Measurements from ENCODE around the gene RIPOR2.

Gene RIPOR2

GRCh38 chr6:24840187-24840586 lies 95.6 kb downstream of the RIPOR2 start:
- no peak for DNase-seq

GRCh38 chr6:24838994-24839393 lies 96.8 kb downstream of the RIPOR2 start:
- DNase-seq = no peak

GRCh38 chr6:24838081-24838480 lies 97.7 kb downstream of the RIPOR2 start:
- no peak for DNase-seq

- no peak for DNase-seq
Measured at GRCh38 chr6:24836109-24836508, 99.7 kb downstream of the RIPOR2 start.

GRCh38 chr6:24833711-24834386 lies 101.9 kb downstream of the RIPOR2 start:
- no peak for DNase-seq

GRCh38 chr6:24832794-24833193 lies 103.0 kb downstream of the RIPOR2 start:
- no peak for DNase-seq

GRCh38 chr6:24831771-24832716 lies 103.7 kb downstream of the RIPOR2 start:
- no peak for DNase-seq

- DNase-seq = no peak
Measured at GRCh38 chr6:24829657-24830056, 106.1 kb downstream of the RIPOR2 start.

GRCh38 chr6:24827970-24828369 lies 107.8 kb downstream of the RIPOR2 start:
- no peak for DNase-seq

- no peak for DNase-seq
Measured at GRCh38 chr6:24827162-24827561, 108.6 kb downstream of the RIPOR2 start.

GRCh38 chr6:24825130-24825630 lies 110.6 kb downstream of the RIPOR2 start:
- no peak for DNase-seq

GRCh38 chr6:24824142-24824938 lies 111.4 kb downstream of the RIPOR2 start:
- DNase-seq = no peak

- no peak for DNase-seq
Measured at GRCh38 chr6:24823185-24823584, 112.6 kb downstream of the RIPOR2 start.

GRCh38 chr6:24822696-24823095 lies 113.1 kb downstream of the RIPOR2 start:
- DNase-seq = no peak

- no peak for DNase-seq
Measured at GRCh38 chr6:24821860-24822444, 113.8 kb downstream of the RIPOR2 start.

- DNase-seq = no peak
Measured at GRCh38 chr6:24818346-24818745, 117.4 kb downstream of the RIPOR2 start.

- no peak for DNase-seq
Measured at GRCh38 chr6:24809728-24810127, 126.0 kb downstream of the RIPOR2 start.

- DNase-seq = no peak
Measured at GRCh38 chr6:24807584-24807983, 128.2 kb downstream of the RIPOR2 start.

GRCh38 chr6:24802271-24803059 lies 133.3 kb downstream of the RIPOR2 start:
- no peak for DNase-seq

- no peak for DNase-seq
Measured at GRCh38 chr6:24799541-24799915, 136.2 kb downstream of the RIPOR2 start.

- DNase-seq = no peak
Measured at GRCh38 chr6:24798740-24799540, 136.8 kb downstream of the RIPOR2 start, which contains the start of gene ARMH2. ARMH2 (minus strand) TSS chr6:24798917; CDS start chr6:24798857, 60 bp downstream.

All from right forelimb (tissue), 1 donor.